Hepatic stellate cell (primary cell): ENCODE measurements around the gene B3GALT5.

Source experiments
- DNase-seq: peaks from one replicate; pipeline ENCODE4 v3.0.0; 2011; ENCODE audit warnings: low spot score

B3GALT5 gene

GRCh38 chr21:39645331-39645730, 32.6 kb downstream of the B3GALT5 start:
- DNase-seq = no peak

GRCh38 chr21:39647476-39647875, 34.7 kb downstream of the B3GALT5 start:
- DNase-seq = no peak

GRCh38 chr21:39648879-39649278, 36.1 kb downstream of the B3GALT5 start:
- DNase-seq = no peak

GRCh38 chr21:39649526-39649925, 36.8 kb downstream of the B3GALT5 start:
- DNase-seq = no peak

GRCh38 chr21:39650306-39650705, 37.6 kb downstream of the B3GALT5 start:
- DNase-seq = no peak

- no peak for DNase-seq
Measured at GRCh38 chr21:39650801-39651200, 38.1 kb downstream of the B3GALT5 start.

- no peak for DNase-seq
Measured at GRCh38 chr21:39651206-39651605, 38.5 kb downstream of the B3GALT5 start.

GRCh38 chr21:39654951-39655350, 42.2 kb downstream of the B3GALT5 start:
- no peak for DNase-seq

GRCh38 chr21:39655589-39655988, 42.8 kb downstream of the B3GALT5 start:
- no peak for DNase-seq

- no peak for DNase-seq
Measured at GRCh38 chr21:39656209-39656608, 43.5 kb downstream of the B3GALT5 start.

GRCh38 chr21:39657091-39657689, 44.5 kb downstream of the B3GALT5 start:
- DNase-seq = no peak

GRCh38 chr21:39658066-39658465, 45.3 kb downstream of the B3GALT5 start:
- no peak for DNase-seq

- no peak for DNase-seq
Measured at GRCh38 chr21:39659070-39659815, 46.5 kb downstream of the B3GALT5 start.

- DNase-seq = peak; percentile 37
Measured at GRCh38 chr21:39660191-39660980, 47.6 kb downstream of the B3GALT5 start.

GRCh38 chr21:39661121-39661520, 48.4 kb downstream of the B3GALT5 start:
- DNase-seq = no peak

GRCh38 chr21:39661740-39662139, 49.0 kb downstream of the B3GALT5 start:
- no peak for DNase-seq

GRCh38 chr21:39662411-39662953, 49.7 kb downstream of the B3GALT5 start:
- DNase-seq = no peak

GRCh38 chr21:39663066-39663465, 50.3 kb downstream of the B3GALT5 start:
- no peak for DNase-seq

- no peak for DNase-seq
Measured at GRCh38 chr21:39663742-39664492, 51.2 kb downstream of the B3GALT5 start.

- no peak for DNase-seq
Measured at GRCh38 chr21:39664586-39664985, 51.8 kb downstream of the B3GALT5 start.

- DNase-seq = no peak
Measured at GRCh38 chr21:39666026-39666425, 53.3 kb downstream of the B3GALT5 start.
